ENCODE data around the gene UBE2J2.

The UBE2J2 gene

DNA sequence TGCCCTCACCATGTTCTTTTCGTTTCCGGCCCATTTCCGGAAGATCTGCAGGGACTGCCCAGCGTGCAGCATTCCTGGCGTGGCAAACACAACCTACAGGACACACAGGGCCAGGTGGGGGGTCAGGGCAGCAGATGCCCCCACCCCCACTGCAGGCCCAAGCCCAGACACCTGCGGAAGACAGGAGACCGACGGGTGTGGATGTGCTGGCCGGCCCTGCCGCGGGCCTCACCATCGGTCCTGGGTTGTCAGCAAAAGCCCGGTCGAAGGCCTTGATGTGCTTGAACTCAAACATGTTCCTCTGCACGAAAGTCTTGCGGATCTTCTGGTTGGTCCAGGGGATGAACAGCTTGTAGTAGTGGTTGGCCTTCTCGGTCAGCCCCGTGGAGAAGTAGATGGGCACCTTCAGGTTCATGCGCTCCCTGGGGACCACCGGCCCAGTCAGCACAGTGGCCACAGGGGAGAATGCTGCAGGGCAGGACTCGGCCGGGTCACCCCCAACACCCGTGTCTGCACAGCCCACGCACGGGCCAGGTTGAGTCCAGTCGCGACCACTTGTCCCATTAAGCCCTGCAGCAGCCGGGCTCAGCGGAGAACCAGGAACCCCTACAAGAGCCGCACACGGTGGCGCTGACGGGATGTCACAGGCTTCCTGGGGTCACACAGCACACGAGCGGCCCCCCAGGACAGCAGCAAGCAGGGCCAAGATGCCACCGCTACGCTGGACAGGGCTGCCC is 40.0 kb upstream of the UBE2J2 start:
- no peak for TF ChIP-seq CSDC2 (CRISPR knock-in tag; IDR thresholded peaks at IDR 0.05)
- no peak for TF ChIP-seq BACH2 (CRISPR knock-in tag; IDR thresholded peaks at IDR 0.05; ENCODE audit: borderline replicate concordance)
- no peak for TF ChIP-seq ZNF8 (CRISPR knock-in tag; IDR thresholded peaks at IDR 0.05)
- TF ChIP-seq ZNF70 (CRISPR knock-in tag; IDR thresholded peaks at IDR 0.05), result no peak
- TF ChIP-seq PPARA (CRISPR knock-in tag; IDR thresholded peaks at IDR 0.05; ENCODE audit: borderline replicate concordance), result no peak
- TF ChIP-seq ESRRG (CRISPR knock-in tag; IDR thresholded peaks at IDR 0.05), result no peak
- no peak for TF ChIP-seq TOX (CRISPR knock-in tag; IDR thresholded peaks at IDR 0.05; ENCODE audit: borderline replicate concordance)
- TF ChIP-seq, protein P1, sequence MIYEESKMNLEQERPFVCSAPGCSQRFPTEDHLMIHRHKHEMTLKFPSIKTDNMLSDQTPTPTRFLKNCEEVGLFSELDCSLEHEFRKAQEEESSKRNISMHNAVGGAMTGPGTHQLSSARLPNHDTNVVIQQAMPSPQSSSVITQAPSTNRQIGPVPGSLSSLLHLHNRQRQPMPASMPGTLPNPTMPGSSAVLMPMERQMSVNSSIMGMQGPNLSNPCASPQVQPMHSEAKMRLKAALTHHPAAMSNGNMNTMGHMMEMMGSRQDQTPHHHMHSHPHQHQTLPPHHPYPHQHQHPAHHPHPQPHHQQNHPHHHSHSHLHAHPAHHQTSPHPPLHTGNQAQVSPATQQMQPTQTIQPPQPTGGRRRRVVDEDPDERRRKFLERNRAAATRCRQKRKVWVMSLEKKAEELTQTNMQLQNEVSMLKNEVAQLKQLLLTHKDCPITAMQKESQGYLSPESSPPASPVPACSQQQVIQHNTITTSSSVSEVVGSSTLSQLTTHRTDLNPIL (CRISPR knock-in tag; IDR thresholded peaks at IDR 0.05; ENCODE audit: low read depth), result no peak

DNA sequence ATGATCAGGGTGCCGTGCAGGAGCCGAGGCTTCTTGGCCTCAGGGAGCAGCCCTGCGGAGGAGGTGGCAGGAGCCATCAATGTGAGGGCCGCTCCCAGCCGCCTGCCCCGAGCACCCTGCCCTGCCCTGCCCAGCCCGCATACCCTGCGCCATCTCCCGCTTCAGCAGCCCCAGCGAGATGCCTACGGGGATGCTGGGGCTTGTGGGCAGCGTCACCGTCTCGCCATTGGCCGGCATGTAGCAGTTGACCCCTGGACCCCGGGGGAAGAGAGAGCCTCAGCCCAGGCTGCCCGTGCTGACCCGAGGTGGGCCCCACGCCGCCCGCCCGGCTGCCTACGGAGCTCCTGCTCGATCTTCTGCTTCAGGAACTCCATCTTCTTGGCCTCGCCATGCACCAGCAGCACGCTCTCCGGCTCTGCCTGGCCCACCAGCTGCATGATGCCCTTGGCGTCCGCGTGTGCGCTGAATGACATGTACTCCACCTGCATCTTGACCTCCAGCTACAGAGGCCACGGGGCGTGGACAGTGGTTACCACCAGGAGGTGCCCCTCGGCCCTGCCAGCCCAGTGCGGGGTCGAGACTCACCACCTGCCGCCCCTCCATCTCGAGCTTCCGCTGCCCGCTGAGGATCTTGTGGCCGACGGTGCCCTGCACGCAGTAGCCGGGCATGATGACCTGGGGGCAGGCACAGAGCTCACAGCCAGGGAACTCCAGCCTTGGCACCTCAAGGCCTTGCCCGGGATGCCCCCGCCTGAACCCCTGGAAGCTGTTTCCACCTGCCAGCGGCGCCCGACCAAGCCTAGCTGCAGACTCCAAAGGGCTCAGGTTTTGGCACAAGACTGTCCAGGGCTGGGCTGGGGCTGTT is 39.0 kb upstream of the UBE2J2 start:
- TF ChIP-seq SNAI2 (CRISPR knock-in tag; IDR thresholded peaks at IDR 0.05), result no peak
- no peak for TF ChIP-seq ZFP30 (CRISPR knock-in tag; IDR thresholded peaks at IDR 0.05)
- TF ChIP-seq ISL1 (CRISPR knock-in tag; IDR thresholded peaks at IDR 0.05), result no peak
- TF ChIP-seq OSR1 (CRISPR knock-in tag; IDR thresholded peaks at IDR 0.05), result no peak
- no peak for ATAC-seq

More for the DNA sequence above, 40.0 kb upstream of the UBE2J2 start:
- no peak for ATAC-seq

DNA sequence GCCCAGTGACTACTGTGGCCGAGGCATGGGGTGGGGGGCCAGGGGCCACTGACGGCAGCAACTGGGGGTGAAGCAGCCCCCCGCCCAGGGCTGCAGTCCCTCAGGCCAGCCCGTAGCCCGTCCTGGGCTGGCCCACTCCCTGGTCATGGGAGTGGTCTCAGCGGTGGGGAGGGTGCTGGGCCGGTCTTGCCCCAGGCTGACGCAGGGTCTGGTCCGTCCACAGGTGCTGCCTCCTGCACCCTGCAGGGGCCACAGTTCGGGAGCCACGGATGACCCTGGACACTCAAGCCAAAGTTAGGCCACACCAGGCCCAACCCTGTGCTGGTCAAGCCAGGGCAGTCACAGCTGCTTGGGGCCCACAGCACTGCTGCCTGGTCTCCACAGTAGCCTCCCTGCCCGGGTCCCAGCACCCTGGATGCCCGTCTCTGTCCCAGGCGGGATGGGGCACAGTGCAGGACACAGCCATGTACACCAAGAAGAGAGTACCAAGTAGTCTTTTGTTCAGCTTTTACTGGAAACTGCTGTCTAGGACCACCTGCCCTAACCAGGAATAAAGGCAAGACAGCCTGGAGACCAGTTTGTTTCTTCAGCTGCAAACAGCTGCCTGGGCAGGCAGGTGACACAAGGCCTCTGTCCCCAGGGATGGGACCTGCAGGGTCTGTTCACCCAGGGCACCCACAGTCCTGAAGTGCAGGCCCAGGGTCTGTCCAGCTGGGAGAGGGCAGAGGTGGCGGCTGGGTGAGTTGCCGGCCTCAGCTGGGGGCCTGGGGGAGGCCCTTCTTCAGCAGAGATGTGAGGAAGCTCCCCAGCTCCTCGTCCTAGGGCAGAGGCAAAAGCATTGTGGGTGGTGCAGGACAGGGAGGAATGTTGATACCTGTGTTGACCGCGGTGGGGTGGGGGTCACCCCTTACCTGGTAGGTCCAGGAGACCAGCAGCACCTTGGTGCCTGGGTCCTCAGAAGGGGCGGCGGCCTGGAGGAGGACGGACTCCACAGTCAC is 37.8 kb upstream of the UBE2J2 start:
- no peak for ATAC-seq
- TF ChIP-seq ZNF565 (CRISPR knock-in tag; conservative IDR thresholded peaks at IDR 0.05; ENCODE audit: low read depth) (no peak), ZFP3 (CRISPR knock-in tag; IDR thresholded peaks at IDR 0.05) (no peak), GLIS3 (CRISPR knock-in tag; IDR thresholded peaks at IDR 0.05) (no peak), ZFP30 (CRISPR knock-in tag; IDR thresholded peaks at IDR 0.05) (no peak), PPARA (CRISPR knock-in tag; IDR thresholded peaks at IDR 0.05; ENCODE audit: borderline replicate concordance) (no peak), ZNF8 (CRISPR knock-in tag; IDR thresholded peaks at IDR 0.05) (no peak), CSDC2 (CRISPR knock-in tag; IDR thresholded peaks at IDR 0.05) (no peak), ZNF70 (CRISPR knock-in tag; IDR thresholded peaks at IDR 0.05) (no peak), SNAI2 (CRISPR knock-in tag; IDR thresholded peaks at IDR 0.05) (no peak), OSR1 (CRISPR knock-in tag; IDR thresholded peaks at IDR 0.05) (no peak)
- TF ChIP-seq, protein P2, sequence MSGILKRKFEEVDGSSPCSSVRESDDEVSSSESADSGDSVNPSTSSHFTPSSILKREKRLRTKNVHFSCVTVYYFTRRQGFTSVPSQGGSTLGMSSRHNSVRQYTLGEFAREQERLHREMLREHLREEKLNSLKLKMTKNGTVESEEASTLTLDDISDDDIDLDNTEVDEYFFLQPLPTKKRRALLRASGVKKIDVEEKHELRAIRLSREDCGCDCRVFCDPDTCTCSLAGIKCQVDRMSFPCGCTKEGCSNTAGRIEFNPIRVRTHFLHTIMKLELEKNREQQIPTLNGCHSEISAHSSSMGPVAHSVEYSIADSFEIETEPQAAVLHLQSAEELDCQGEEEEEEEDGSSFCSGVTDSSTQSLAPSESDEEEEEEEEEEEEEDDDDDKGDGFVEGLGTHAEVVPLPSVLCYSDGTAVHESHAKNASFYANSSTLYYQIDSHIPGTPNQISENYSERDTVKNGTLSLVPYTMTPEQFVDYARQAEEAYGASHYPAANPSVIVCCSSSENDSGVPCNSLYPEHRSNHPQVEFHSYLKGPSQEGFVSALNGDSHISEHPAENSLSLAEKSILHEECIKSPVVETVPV (CRISPR knock-in tag; IDR thresholded peaks at IDR 0.05), result no peak
- TF ChIP-seq, protein P3, sequence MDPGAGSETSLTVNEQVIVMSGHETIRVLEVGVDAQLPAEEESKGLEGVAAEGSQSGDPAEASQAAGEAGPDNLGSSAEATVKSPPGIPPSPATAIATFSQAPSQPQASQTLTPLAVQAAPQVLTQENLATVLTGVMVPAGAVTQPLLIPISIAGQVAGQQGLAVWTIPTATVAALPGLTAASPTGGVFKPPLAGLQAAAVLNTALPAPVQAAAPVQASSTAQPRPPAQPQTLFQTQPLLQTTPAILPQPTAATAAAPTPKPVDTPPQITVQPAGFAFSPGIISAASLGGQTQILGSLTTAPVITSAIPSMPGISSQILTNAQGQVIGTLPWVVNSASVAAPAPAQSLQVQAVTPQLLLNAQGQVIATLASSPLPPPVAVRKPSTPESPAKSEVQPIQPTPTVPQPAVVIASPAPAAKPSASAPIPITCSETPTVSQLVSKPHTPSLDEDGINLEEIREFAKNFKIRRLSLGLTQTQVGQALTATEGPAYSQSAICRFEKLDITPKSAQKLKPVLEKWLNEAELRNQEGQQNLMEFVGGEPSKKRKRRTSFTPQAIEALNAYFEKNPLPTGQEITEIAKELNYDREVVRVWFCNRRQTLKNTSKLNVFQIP (CRISPR knock-in tag; IDR thresholded peaks at IDR 0.05; ENCODE audit: borderline replicate concordance, low read depth), result no peak

DNA sequence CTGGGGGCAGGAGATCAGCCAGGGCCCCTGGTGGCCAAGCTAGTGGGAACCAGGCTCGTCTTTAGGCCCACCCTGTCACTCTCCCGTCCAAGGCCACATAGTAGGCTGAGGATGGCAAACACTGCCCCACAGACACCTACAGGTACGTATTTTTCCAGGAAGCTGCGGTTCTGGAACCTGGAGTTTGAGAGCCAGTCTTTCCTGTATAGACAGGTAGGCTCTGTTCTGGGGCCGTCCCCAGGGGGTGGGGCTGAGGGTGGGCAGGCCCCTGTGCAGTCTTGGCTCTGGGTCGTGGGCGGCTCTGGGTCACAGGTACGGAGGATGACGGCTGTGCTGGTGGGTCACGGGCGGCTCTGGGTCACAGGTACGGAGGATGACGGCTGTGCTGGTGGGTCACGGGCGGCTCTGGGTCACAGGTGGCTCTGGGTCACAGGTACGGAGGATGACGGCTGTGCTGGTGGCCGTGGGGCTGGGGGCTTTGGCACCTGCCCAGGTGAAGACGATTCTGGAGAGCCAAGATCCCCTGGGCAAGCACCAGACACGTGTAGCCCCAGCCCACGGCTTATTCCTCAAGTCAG is 36.9 kb upstream of the UBE2J2 start:
- no peak for TF ChIP-seq CSDC2 (CRISPR knock-in tag; IDR thresholded peaks at IDR 0.05)
- TF ChIP-seq, protein P3 (CRISPR knock-in tag; IDR thresholded peaks at IDR 0.05; ENCODE audit: borderline replicate concordance, low read depth), result no peak
- no peak for TF ChIP-seq ISL1 (CRISPR knock-in tag; IDR thresholded peaks at IDR 0.05)
- no peak for TF ChIP-seq OSR1 (CRISPR knock-in tag; IDR thresholded peaks at IDR 0.05)
- TF ChIP-seq, protein P4, sequence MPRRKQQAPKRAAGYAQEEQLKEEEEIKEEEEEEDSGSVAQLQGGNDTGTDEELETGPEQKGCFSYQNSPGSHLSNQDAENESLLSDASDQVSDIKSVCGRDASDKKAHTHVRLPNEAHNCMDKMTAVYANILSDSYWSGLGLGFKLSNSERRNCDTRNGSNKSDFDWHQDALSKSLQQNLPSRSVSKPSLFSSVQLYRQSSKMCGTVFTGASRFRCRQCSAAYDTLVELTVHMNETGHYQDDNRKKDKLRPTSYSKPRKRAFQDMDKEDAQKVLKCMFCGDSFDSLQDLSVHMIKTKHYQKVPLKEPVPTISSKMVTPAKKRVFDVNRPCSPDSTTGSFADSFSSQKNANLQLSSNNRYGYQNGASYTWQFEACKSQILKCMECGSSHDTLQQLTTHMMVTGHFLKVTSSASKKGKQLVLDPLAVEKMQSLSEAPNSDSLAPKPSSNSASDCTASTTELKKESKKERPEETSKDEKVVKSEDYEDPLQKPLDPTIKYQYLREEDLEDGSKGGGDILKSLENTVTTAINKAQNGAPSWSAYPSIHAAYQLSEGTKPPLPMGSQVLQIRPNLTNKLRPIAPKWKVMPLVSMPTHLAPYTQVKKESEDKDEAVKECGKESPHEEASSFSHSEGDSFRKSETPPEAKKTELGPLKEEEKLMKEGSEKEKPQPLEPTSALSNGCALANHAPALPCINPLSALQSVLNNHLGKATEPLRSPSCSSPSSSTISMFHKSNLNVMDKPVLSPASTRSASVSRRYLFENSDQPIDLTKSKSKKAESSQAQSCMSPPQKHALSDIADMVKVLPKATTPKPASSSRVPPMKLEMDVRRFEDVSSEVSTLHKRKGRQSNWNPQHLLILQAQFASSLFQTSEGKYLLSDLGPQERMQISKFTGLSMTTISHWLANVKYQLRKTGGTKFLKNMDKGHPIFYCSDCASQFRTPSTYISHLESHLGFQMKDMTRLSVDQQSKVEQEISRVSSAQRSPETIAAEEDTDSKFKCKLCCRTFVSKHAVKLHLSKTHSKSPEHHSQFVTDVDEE (CRISPR knock-in tag; IDR thresholded peaks at IDR 0.05), result no peak
- TF ChIP-seq ZFP3 (CRISPR knock-in tag; IDR thresholded peaks at IDR 0.05), result no peak
- no peak for TF ChIP-seq BACH2 (CRISPR knock-in tag; IDR thresholded peaks at IDR 0.05; ENCODE audit: borderline replicate concordance)
- no peak for TF ChIP-seq TOX (CRISPR knock-in tag; IDR thresholded peaks at IDR 0.05; ENCODE audit: borderline replicate concordance)
- no peak for ATAC-seq

Measured in SK-N-SH treated with all-trans-retinoic acid at 6 μM for 48 hours (cell line).